ENCODE measurements around the gene NUDC. TPM values are rescaled to one million over a fixed set of nuclear protein-coding genes. Genes with fewer than 3 reads are reported as not detected.

Gene NUDC
- total and polyA plus RNA-seq, 9 of the 15 experiments (the other 6 are each of a cell fraction or from before 2014, with no cell fraction given): 9.8 to 234 (median 149) TPM

GRCh38 chr1:26994020-26994786 lies 72.7 kb downstream of the NUDC start (continued):
- TF ChIP-seq ZNF407 (IDR thresholded peaks at IDR 0.05; ENCODE audit: low read depth) (no peak), SIN3B (IDR thresholded peaks at IDR 0.05; ENCODE audit: low read depth) (peak; percentile 34; the same call in 1 of the 2 replicates), MTF1 (CRISPR knock-in tag; IDR thresholded peaks at IDR 0.05; ENCODE audit: borderline replicate concordance) (no peak), ARID1B (IDR thresholded peaks at IDR 0.05) (no peak), SMAD4 (CRISPR knock-in tag; conservative IDR thresholded peaks at IDR 0.05) (0 out of 2 replicates have a peak, but pooled peaks have one; percentile 40), HMG20B (CRISPR knock-in tag; IDR thresholded peaks at IDR 0.05) (no peak), RFX1 (IDR thresholded peaks at IDR 0.05) (no peak), ZBTB11 (CRISPR knock-in tag; IDR thresholded peaks at IDR 0.05) (no peak), PTRF (tag; IDR thresholded peaks at IDR 0.05) (no peak), ZNF12 (CRISPR knock-in tag; IDR thresholded peaks at IDR 0.05) (no peak), ZBTB7A (IDR thresholded peaks at IDR 0.05; ENCODE audit: borderline replicate concordance, control insufficient read depth, low read depth, low read length) (peak; percentile 47; the same call in 1 of the 2 replicates), RB1 (IDR thresholded peaks at IDR 0.05; ENCODE audit: low read depth) (peak; percentile 50; the same call in 1 of the 2 replicates), MTA1 (IDR thresholded peaks at IDR 0.05; ENCODE audit: borderline replicate concordance) (no peak), DNMT1 (IDR thresholded peaks at IDR 0.05) (no peak), RAD21 (CRISPR knock-in tag; conservative IDR thresholded peaks at IDR 0.05 in 1 of 2, IDR thresholded peaks at IDR 0.05 in 1 of 2) (no peak)
